ENCODE measurements around the gene PROM1. TPM values are rescaled to one million over a fixed set of nuclear protein-coding genes. Genes with fewer than 3 reads are reported as not detected.

PROM1 gene
- total RNA-seq, 4 donors from 2014 or later = 0.13 to 6.7 (median 1.7) TPM; not detected in 1

DNA sequence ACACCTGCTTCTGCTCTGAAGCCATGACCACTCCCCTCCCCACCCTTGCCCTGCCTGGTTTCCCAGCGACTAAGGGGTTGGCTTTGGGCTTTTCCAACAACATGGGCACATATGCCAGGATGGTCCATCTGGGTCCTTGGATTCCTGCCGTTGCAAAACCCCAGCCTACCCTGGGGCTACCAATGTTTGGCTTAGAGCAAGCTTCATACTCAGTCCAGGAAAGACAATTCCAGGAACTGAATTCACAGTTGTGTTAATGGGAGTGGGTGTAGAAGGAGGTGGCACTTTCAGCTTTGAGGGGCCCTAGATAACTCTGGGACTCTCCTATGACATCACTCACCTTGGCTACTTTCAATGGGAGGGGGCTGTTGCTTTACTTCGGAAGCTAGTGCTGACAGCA is 154.3 kb downstream of the PROM1 start:
- DNase-seq = no peak
- no peaks in the 10 kb centered on the region for H3K27me3 ChIP-seq
- peaks cover 0 to under 1% (median 0%) of the 10 kb centered on the region in 3 donors for H3K36me3 ChIP-seq
- TF ChIP-seq, protein P1, sequence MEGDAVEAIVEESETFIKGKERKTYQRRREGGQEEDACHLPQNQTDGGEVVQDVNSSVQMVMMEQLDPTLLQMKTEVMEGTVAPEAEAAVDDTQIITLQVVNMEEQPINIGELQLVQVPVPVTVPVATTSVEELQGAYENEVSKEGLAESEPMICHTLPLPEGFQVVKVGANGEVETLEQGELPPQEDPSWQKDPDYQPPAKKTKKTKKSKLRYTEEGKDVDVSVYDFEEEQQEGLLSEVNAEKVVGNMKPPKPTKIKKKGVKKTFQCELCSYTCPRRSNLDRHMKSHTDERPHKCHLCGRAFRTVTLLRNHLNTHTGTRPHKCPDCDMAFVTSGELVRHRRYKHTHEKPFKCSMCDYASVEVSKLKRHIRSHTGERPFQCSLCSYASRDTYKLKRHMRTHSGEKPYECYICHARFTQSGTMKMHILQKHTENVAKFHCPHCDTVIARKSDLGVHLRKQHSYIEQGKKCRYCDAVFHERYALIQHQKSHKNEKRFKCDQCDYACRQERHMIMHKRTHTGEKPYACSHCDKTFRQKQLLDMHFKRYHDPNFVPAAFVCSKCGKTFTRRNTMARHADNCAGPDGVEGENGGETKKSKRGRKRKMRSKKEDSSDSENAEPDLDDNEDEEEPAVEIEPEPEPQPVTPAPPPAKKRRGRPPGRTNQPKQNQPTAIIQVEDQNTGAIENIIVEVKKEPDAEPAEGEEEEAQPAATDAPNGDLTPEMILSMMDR (IDR thresholded peaks at IDR 0.05) = no peak
- no peak for TF ChIP-seq POLR2A (IDR thresholded peaks at IDR 0.05)
- peaks cover 0 to 37% (median 7%) of the 10 kb centered on the region in 3 donors for H3K4me1 ChIP-seq
- 24 to 27% methylated on average over 1 to 2 of the region's 3 CpGs for WGBS, 2 donors
- intact Hi-C loops (cut with DNase I) = no loop called here
- H3K4me3 ChIP-seq = no peak overlapping the region
- no peaks in the 10 kb centered on the region for H3K9me3 ChIP-seq
- no peak overlapping the region for H3K27ac ChIP-seq

DNA sequence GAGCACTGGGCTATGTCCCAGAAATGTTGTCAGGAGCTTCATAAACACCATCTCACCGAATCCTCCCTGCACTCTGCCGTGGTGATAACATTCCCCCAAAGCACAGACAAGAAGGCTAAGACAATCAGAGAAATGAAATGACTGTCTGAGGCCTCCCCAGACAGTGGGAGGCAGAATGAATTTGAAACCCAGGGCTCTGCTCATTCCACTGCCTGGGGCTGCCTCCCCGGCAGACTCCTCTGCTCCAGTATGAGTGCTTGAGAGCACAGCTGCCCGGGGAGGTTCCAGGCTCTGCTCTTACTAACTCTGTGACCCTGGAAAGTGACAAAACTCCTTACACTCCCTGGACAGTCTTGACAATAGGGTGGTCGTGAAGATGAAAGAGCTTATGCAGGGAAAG is 154.9 kb downstream of the PROM1 start:
- intact Hi-C loops (cut with DNase I) = no loop called here
- DNase-seq = no peak
- 54 to 75% methylated on average over 3 to 4 of the region's 5 CpGs for WGBS, 2 donors
- TF ChIP-seq, protein P1 (IDR thresholded peaks at IDR 0.05) = no peak
- no peak for TF ChIP-seq POLR2A (IDR thresholded peaks at IDR 0.05)
- no peak overlapping the region for H3K4me3 ChIP-seq
- H3K27ac ChIP-seq = no peak overlapping the region
- no peaks in the 10 kb centered on the region for H3K36me3 ChIP-seq
- H3K27me3 ChIP-seq = no peaks in the 10 kb centered on the region
- H3K4me1 ChIP-seq = peaks cover 0 to 33% (median 7%) of the 10 kb centered on the region in 3 donors
- no peaks in the 10 kb centered on the region for H3K9me3 ChIP-seq

DNA sequence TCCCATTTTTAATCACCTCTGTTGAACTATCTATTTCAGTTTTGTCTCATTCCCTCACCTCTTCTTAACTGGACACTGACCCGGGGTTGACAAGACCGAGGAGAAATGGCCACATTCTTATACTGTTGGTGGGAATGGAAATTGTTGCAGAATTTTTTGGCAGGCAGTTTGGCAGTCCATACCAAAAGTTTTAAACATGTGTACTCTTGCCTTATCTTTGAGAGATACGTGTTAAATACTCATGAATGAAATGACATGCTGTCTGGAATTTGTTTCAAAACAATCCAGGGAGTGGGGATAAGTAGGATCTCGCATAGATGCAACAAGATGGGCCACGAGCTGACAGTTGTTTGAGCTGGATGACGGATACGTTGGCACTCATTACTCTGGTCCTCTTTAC is 157.3 kb downstream of the PROM1 start:
- intact Hi-C loops (cut with DNase I) = no loop called here
- Histone ChIP-seq H3K4me3 (no peak overlapping the region), H3K27ac (peak overlapping the region in 1 of 4 donors; percentile 52), H3K4me1 (peaks cover 0 to 37% (median 7%) of the 10 kb centered on the region in 3 donors), H3K27me3 (no peaks in the 10 kb centered on the region), H3K36me3 (no peaks in the 10 kb centered on the region), H3K9me3 (no peaks in the 10 kb centered on the region)
- TF ChIP-seq, protein P1 (IDR thresholded peaks at IDR 0.05) = no peak
- 25 to 39% methylated on average over 7 of the region's 7 CpGs for WGBS, 2 donors
- no peak for DNase-seq

DNA sequence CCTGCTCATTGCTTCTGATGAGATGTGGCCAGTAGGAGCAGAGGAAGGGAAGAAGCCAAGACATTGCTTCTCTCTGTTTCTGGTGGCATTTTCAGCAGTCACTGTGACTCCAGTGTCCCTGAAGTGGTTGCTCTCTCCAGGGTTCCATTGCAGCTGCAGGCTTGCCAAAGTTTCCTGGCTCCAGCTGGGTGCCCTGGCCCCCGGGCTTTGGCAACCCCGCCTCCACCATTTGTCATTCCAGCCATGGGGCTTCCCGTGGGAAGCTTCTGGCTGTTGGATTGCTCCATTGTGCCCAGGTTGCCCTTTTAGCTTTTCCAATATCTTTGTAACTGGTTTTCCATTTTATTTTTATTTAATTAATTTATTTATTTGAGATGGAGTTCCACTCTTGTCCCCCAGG is 158.0 kb downstream of the PROM1 start:
- Histone ChIP-seq H3K4me3 (no peak overlapping the region), H3K27ac (no peak overlapping the region), H3K4me1 (peaks cover 0 to 43% (median 8%) of the 10 kb centered on the region in 3 donors), H3K27me3 (no peaks in the 10 kb centered on the region), H3K36me3 (no peaks in the 10 kb centered on the region), H3K9me3 (no peaks in the 10 kb centered on the region)
- intact Hi-C loops (cut with DNase I) = no loop called here
- WGBS, 2 donors = 23 to 51% methylated on average over 3 of the region's 3 CpGs
- no peak for DNase-seq
- TF ChIP-seq, protein P1 (IDR thresholded peaks at IDR 0.05) = no peak
- no peak for TF ChIP-seq POLR2A (IDR thresholded peaks at IDR 0.05)

DNA sequence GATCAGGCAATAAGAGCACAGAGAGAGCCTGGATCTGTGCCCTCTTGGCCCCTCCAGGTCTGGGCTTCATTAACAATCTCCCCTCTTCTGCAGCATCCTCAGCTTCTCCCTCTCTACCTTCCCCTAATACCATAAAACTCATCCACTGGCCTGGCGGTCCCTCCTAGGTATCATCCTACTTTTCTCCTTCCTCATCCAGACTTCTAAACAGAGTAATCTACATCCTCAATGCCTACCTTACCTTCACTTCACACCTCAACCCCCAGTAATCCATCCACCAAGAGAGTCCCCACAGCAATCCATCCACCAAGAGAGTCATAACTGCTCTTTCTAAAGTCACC is 162.3 kb downstream of the PROM1 start:
- Histone ChIP-seq H3K27ac (no peak overlapping the region), H3K4me3 (no peak overlapping the region), H3K9me3 (no peaks in the 10 kb centered on the region), H3K36me3 (no peaks in the 10 kb centered on the region), H3K27me3 (no peaks in the 10 kb centered on the region), H3K4me1 (peaks cover 4 to 51% (median 22%) of the 10 kb centered on the region in 3 donors)
- TF ChIP-seq, protein P1 (IDR thresholded peaks at IDR 0.05) = no peak
- TF ChIP-seq POLR2A (IDR thresholded peaks at IDR 0.05) = no peak
- WGBS, 2 donors = 88 to 89% methylated on average over 1 of the region's 1 CpG
- no peak for DNase-seq
- intact Hi-C loops (cut with DNase I) = no loop called here
